H9 (cell line): ENCODE measurements around the gene CCL26. TPM values are rescaled to one million over a fixed set of nuclear protein-coding genes. Genes with fewer than 3 reads are reported as not detected.
"Not testable (repeated sequence)": the region's sequence is repeated elsewhere in the genome, so short reads cannot be mapped to it uniquely, and the experiment has no call there.

Source experiments
- DNase-seq: peaks from one replicate; pipeline ENCODE4 v3.0.0-alpha.2; 2017
- H2AFZ ChIP-seq: one replicate; pipeline ENCODE4 v1.6.1; 2013; ENCODE audit warnings: mild to moderate bottlenecking, low read length, control low read depth, moderate library complexity
- H2AK5ac ChIP-seq: 2 replicates; pipeline ENCODE4 v1.6.1; 2013; ENCODE audit warnings: low read length, control low read depth, mixed read lengths; ENCODE audit not compliant: insufficient read length
- H2BK120ac ChIP-seq: one replicate; pipeline ENCODE4 v1.6.1; 2013; ENCODE audit warnings: low read depth, mild to moderate bottlenecking, low read length, control low read depth, inconsistent platforms; ENCODE audit not compliant: poor library complexity, severe bottlenecking
- H2BK12ac ChIP-seq: 2 replicates; pipeline ENCODE4 v1.6.1; 2013; ENCODE audit warnings: low read length, control low read depth, mixed read lengths, low read depth; ENCODE audit not compliant: insufficient read length
- H2BK15ac ChIP-seq: 2 replicates; pipeline ENCODE4 v1.6.1; 2013; ENCODE audit warnings: low read depth, low read length, control low read depth
- H2BK20ac ChIP-seq: one replicate; pipeline ENCODE4 v1.6.1; 2013; ENCODE audit warnings: low read depth, mild to moderate bottlenecking, low read length, control low read depth, inconsistent platforms; ENCODE audit not compliant: poor library complexity, severe bottlenecking
- H2BK5ac ChIP-seq: 2 replicates; pipeline ENCODE4 v1.6.1; 2013; ENCODE audit warnings: low read length, control low read depth, mixed read lengths; ENCODE audit not compliant: insufficient read length
- H3K14ac ChIP-seq: 2 replicates; pipeline ENCODE4 v1.6.1; 2013; ENCODE audit warnings: low read length, control low read depth; ENCODE audit not compliant: insufficient read depth
- H3K18ac ChIP-seq: 2 replicates; pipeline ENCODE4 v1.6.1; 2013; ENCODE audit warnings: low read depth, mild to moderate bottlenecking, mixed read lengths, low read length, control low read depth; ENCODE audit not compliant: insufficient read length
- H3K23ac ChIP-seq: 2 replicates; pipeline ENCODE4 v1.6.1; 2013; ENCODE audit warnings: low read length, control low read depth, mixed read lengths, low read depth; ENCODE audit not compliant: insufficient read length
- H3K23me2 ChIP-seq: 2 replicates; pipeline ENCODE4 v1.6.1; 2013; ENCODE audit warnings: low read depth, mild to moderate bottlenecking, mixed read lengths, low read length, control low read depth; ENCODE audit not compliant: insufficient read length, poor library complexity, severe bottlenecking
- H3K27ac ChIP-seq: 2 replicates; pipeline ENCODE4 v1.5.1; 2013; ENCODE audit warnings: low read length, control low read depth, mixed read lengths, low read depth; ENCODE audit not compliant: insufficient read length
- H3K27me3 ChIP-seq: 2 replicates; pipeline ENCODE4 v1.6.1; 2013; ENCODE audit warnings: low read length, control low read depth, inconsistent platforms; ENCODE audit not compliant: insufficient read depth
- H3K4ac ChIP-seq: 2 replicates; pipeline ENCODE4 v1.6.1; 2013; ENCODE audit warnings: low read depth, mild to moderate bottlenecking, control low read depth, inconsistent platforms, low read length, moderate library complexity
- H3K4me1 ChIP-seq: 2 replicates; pipeline ENCODE4 v1.6.1; 2013; ENCODE audit warnings: low read length, control low read depth, inconsistent platforms; ENCODE audit not compliant: insufficient read depth
- H3K4me2 ChIP-seq: 2 replicates; pipeline ENCODE4 v1.6.1; 2013; ENCODE audit warnings: low read length, control low read depth, mixed read lengths; ENCODE audit not compliant: insufficient read length, insufficient read depth
- H3K56ac ChIP-seq: 2 replicates; pipeline ENCODE4 v1.6.1; 2013; ENCODE audit warnings: low read depth, mild to moderate bottlenecking, mixed read lengths, low read length, control low read depth; ENCODE audit not compliant: insufficient read length
- H3K79me1 ChIP-seq: 2 replicates; pipeline ENCODE4 v1.6.1; 2013; ENCODE audit warnings: low read depth, mild to moderate bottlenecking, moderate library complexity, low read length, control low read depth, inconsistent platforms; ENCODE audit not compliant: insufficient read depth, poor library complexity, severe bottlenecking
- H3K79me2 ChIP-seq: 2 replicates; pipeline ENCODE4 v1.6.1; 2013; ENCODE audit warnings: low read length, control low read depth, inconsistent platforms; ENCODE audit not compliant: insufficient read depth
- H3K9ac ChIP-seq: 2 replicates; pipeline ENCODE4 v1.6.1; 2013; ENCODE audit warnings: low read length, control low read depth, mixed read lengths; ENCODE audit not compliant: insufficient read length; ENCODE audit errors: extremely low read depth
- H3K9me3 ChIP-seq: one replicate; pipeline ENCODE4 v1.6.1; 2013; ENCODE audit warnings: low read depth, low read length, inconsistent platforms; ENCODE audit not compliant: control insufficient read depth
- H3T11ph ChIP-seq: one replicate; pipeline ENCODE4 v1.6.1; 2013; ENCODE audit warnings: mild to moderate bottlenecking, low read length, control low read depth, inconsistent platforms
- H4K20me1 ChIP-seq: one replicate; pipeline ENCODE4 v1.6.1; 2013; ENCODE audit not compliant: control insufficient read depth, insufficient read length, insufficient read depth
- H4K5ac ChIP-seq: 2 replicates; pipeline ENCODE4 v1.6.1; 2013; ENCODE audit warnings: low read depth, mild to moderate bottlenecking, mixed read lengths, low read length, control low read depth; ENCODE audit not compliant: insufficient read length
- H4K8ac ChIP-seq: replicated peaks from 2 replicates; pipeline ENCODE4 v1.6.1; 2013; ENCODE audit warnings: low read length, control low read depth, mixed read lengths, low read depth; ENCODE audit not compliant: insufficient read length
- H4K91ac ChIP-seq: 2 replicates; pipeline ENCODE4 v1.6.1; 2013; ENCODE audit warnings: low read depth, mild to moderate bottlenecking, moderate library complexity, mixed read lengths, low read length, control low read depth; ENCODE audit not compliant: insufficient read length
- H3K27ac Mint-ChIP-seq, 3 experiments: 2 replicates in 2 of 3; 3 replicates in 1 of 3; pipeline ENCODE4 v1.8.0; 2020 to 2021; ENCODE audit warnings: mixed read lengths in 3 of 3, mild to moderate bottlenecking in 1 of 3, moderate library complexity in 1 of 3
- H3K27me3 Mint-ChIP-seq: 2 replicates; pipeline ENCODE4 v1.8.0; 2021; ENCODE audit warnings: low read depth, mild to moderate bottlenecking, moderate library complexity, mixed read lengths
- H3K36me3 Mint-ChIP-seq, 3 experiments: 2 replicates in 2 of 3; 3 replicates in 1 of 3; pipeline ENCODE4 v1.8.0; 2020 to 2021; ENCODE audit warnings: low read depth in 3 of 3, mixed read lengths in 3 of 3; ENCODE audit not compliant: insufficient read depth in 1 of 3
- H3K4me1 Mint-ChIP-seq, 2 experiments: 2 replicates each; pipeline ENCODE4 v1.8.0; 2020; ENCODE audit warnings: mixed read lengths in 2 of 2
- H3K4me3 Mint-ChIP-seq, 2 experiments: 2 replicates in 1 of 2; 3 replicates in 1 of 2; pipeline ENCODE4 v1.8.0; 2020 to 2021; ENCODE audit warnings: mild to moderate bottlenecking in 2 of 2, mixed read lengths in 2 of 2, moderate library complexity in 1 of 2
- H3K9me3 Mint-ChIP-seq, 2 experiments: 2 replicates in 1 of 2; 3 replicates in 1 of 2; pipeline ENCODE4 v1.8.0; 2020; ENCODE audit warnings: mild to moderate bottlenecking in 2 of 2, mixed read lengths in 2 of 2, moderate library complexity in 1 of 2
- CTCF ChIP-seq: fragments of 200-600 bp; sonication (generic); conservative IDR thresholded peaks from 3 replicates; pipeline ENCODE4 v1.8.0; 2021; ENCODE audit warnings: antibody characterized with exemption, mild to moderate bottlenecking
- WGBS: extraction: QIAGEN DNeasy Blood & Tissue Kit; methylation state at CpG from one replicate; pipeline ENCODE4 v1.1.7; 2013; ENCODE audit warnings: missing lambda C conversion rate, low lambda C conversion rate, mixed read lengths; ENCODE audit not compliant: insufficient read length; ENCODE audit errors: extremely low coverage; 5-methylcytosine and 5-hydroxymethylcytosine counted together
- total RNA-seq: library from RNA; stranded (reverse); gene quantifications from 2 replicates; pipeline ENCODE4 v1.2.1, GENCODE V29; 2021

CCL26 gene
- total RNA-seq, 1 experiment from 2014 or later: 9.3 TPM

DNA sequence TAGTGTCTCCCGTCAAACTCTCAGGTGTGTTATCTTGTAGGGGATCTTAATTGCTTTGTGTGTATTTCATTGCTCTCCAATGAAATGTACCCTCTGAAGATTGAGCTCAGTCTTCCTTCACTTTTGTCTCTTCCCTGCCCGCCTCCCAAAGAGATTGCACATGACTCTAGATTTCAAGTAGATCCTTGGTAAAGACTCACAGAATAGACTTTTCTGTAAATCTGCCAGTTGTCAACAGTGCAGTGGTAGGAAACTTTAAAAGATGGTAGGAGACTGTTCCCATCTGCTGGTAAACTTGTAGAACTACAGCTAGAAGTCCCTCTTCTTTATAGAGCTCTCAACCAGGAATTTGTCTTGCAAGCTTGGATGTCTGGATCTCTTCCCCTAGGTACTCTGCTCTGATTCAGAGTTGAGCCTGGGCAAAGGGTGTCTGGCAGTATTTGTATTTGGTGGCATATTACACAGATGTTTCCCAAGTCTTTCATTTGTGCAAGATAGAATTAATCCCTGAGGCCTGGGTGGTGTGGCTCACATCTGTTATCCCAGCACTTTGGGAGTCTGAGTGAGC, 9.6 kb downstream of the CCL26 start:
- H2BK12ac ChIP-seq: no peak overlapping the region
- H3K27ac ChIP-seq: no peak overlapping the region
- Mint-ChIP-seq H3K9me3 (peaks cover 0 to 5% of the 10 kb centered on the region in 2 experiments; a peak in 2 of 5 replicates), H3K36me3 (no peaks in the 10 kb centered on the region), H3K4me1 (peaks cover 2 to 4% of the 10 kb centered on the region in 2 experiments; a peak in 3 of 4 replicates), H3K27ac (no peak overlapping the region), H3K27me3 (no peaks in the 10 kb centered on the region), H3K4me3 (no peak overlapping the region)
- no peaks in the 10 kb centered on the region for H3K4me1 ChIP-seq
- H4K5ac ChIP-seq: no peak overlapping the region
- H3K9me3 ChIP-seq: no peaks in the 10 kb centered on the region
- no peak overlapping the region for H3K14ac ChIP-seq
- H3K23me2 ChIP-seq: no peaks in the 10 kb centered on the region
- no peak overlapping the region for H2BK120ac ChIP-seq
- no peak overlapping the region for H3K9ac ChIP-seq
- H3K18ac ChIP-seq: no peak overlapping the region
- no peak overlapping the region for H2BK5ac ChIP-seq
- no peak overlapping the region for H3T11ph ChIP-seq
- no peak overlapping the region for H3K23ac ChIP-seq
- H3K4ac ChIP-seq: no peak overlapping the region
- DNase-seq: no peak
- no peak overlapping the region for H4K8ac ChIP-seq
- TF ChIP-seq CTCF: peak; percentile 83
- no peak overlapping the region for H3K4me2 ChIP-seq
- H3K56ac ChIP-seq: no peak overlapping the region
- no peak overlapping the region for H2AFZ ChIP-seq
- no CpG with 5 or more reads among the region's 2 CpGs for WGBS
- no peak overlapping the region for H2BK15ac ChIP-seq
- no peaks in the 10 kb centered on the region for H3K79me2 ChIP-seq
- H2AK5ac ChIP-seq: no peak overlapping the region
- H4K20me1 ChIP-seq: no peaks in the 10 kb centered on the region
- no peaks in the 10 kb centered on the region for H3K79me1 ChIP-seq
- no peaks in the 10 kb centered on the region for H3K27me3 ChIP-seq
- H2BK20ac ChIP-seq: no peak overlapping the region
- no peak overlapping the region for H4K91ac ChIP-seq

DNA sequence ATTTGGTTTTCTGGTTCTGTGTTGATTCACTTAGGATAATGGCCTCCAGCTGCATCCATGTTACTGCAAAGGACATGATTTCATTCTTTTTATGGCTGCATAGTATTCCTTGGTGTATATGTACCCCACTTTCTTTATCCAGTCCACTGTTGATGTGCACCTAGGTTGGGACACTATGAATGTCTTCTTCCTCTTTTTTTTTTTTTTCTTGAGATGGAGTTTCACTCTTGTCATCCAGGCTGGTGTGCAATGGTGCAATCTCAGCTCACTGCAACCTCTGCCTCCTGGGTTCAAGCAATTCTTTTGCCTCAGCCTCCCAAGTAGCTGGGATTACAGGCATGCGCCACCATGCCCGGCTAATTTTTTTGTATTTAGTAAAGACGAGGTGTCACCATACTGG, 10.2 kb downstream of the CCL26 start:
- not testable (repeated sequence) for H3K56ac ChIP-seq, H3K14ac ChIP-seq, H2BK15ac ChIP-seq, H3K9me3 Mint-ChIP-seq, H3K9me3 ChIP-seq, H3T11ph ChIP-seq, H3K79me2 ChIP-seq, H3K9ac ChIP-seq, H3K27me3 ChIP-seq, H2BK20ac ChIP-seq, H3K23me2 ChIP-seq, H3K23ac ChIP-seq, H4K5ac ChIP-seq, H3K79me1 ChIP-seq, H2BK120ac ChIP-seq, H2AFZ ChIP-seq, H3K4me3 Mint-ChIP-seq, H4K20me1 ChIP-seq, H2BK5ac ChIP-seq, H3K4me2 ChIP-seq, H3K4me1 ChIP-seq, H3K27ac ChIP-seq, H3K4me1 Mint-ChIP-seq, H4K91ac ChIP-seq, H3K4ac ChIP-seq, DNase-seq, H2AK5ac ChIP-seq, H3K36me3 Mint-ChIP-seq, H2BK12ac ChIP-seq, H4K8ac ChIP-seq, H3K18ac ChIP-seq, H3K27ac Mint-ChIP-seq, H3K27me3 Mint-ChIP-seq
- no CpG with 5 or more reads among the region's 3 CpGs for WGBS
